Neural cell (in vitro differentiated cells): ENCODE results near the gene SS18L1. TPM values are rescaled to one million over a fixed set of nuclear protein-coding genes. Genes with fewer than 3 reads are reported as not detected.
A peak's percentile ranks its signal among the peaks of the same experiment; 100 is the strongest.

Source experiments
- H2AFZ ChIP-seq: fragments of 200-600, 300-800 bp; sonication (generic), shearing (Covaris generic); 2 replicates; pipeline ENCODE4 v1.6.0; 2014; ENCODE audit warnings: low read depth, mild to moderate bottlenecking, antibody characterized with exemption, low read length, moderate library complexity
- H3F3A ChIP-seq: fragments of 200-600 bp; shearing (Covaris generic); 2 replicates; pipeline ENCODE4 v1.6.1; 2016; ENCODE audit warnings: mild to moderate bottlenecking, moderate library complexity, mixed read lengths, antibody characterized with exemption, low read length; ENCODE audit not compliant: insufficient read depth, poor library complexity, severe bottlenecking
- H3K27ac ChIP-seq: fragments of 200-600, 300-800 bp; sonication (generic), shearing (Covaris generic); 2 replicates; pipeline ENCODE4 v1.5.1; 2014; ENCODE audit warnings: mild to moderate bottlenecking, low read length, moderate library complexity
- H3K27me3 ChIP-seq: fragments of 300-800, 200-600 bp; sonication (generic), shearing (Covaris generic); 2 replicates; pipeline ENCODE4 v1.6.0; 2014; ENCODE audit warnings: mild to moderate bottlenecking, low read depth, low read length, moderate library complexity; ENCODE audit not compliant: insufficient read depth
- H3K36me3 ChIP-seq: fragments of 300-800, 200-600 bp; sonication (generic), shearing (Covaris generic); 2 replicates; pipeline ENCODE4 v1.5.1; 2014; ENCODE audit warnings: mild to moderate bottlenecking, antibody characterized with exemption, low read length, moderate library complexity; ENCODE audit not compliant: insufficient read depth
- H3K4me2 ChIP-seq: fragments of 300-800, 200-600 bp; sonication (generic), shearing (Covaris generic); 2 replicates; pipeline ENCODE4 v1.6.0; 2014; ENCODE audit warnings: mild to moderate bottlenecking, low read length
- H3K4me3 ChIP-seq: fragments of 300-800, 200-600 bp; sonication (generic), shearing (Covaris generic); 2 replicates; pipeline ENCODE4 v1.5.1; 2014; ENCODE audit warnings: mild to moderate bottlenecking, low read length, moderate library complexity
- H3K79me2 ChIP-seq: fragments of 200-600 bp; shearing (Covaris generic); replicated peaks from 2 replicates; pipeline ENCODE4 v1.6.0; 2014; ENCODE audit warnings: mild to moderate bottlenecking, low read length, moderate library complexity; ENCODE audit not compliant: insufficient read depth
- H3K9ac ChIP-seq: fragments of 300-800, 200-600 bp; sonication (generic), shearing (Covaris generic); 2 replicates; pipeline ENCODE4 v1.6.1; 2016; ENCODE audit warnings: mild to moderate bottlenecking, low read length, mixed read lengths
- H3K9me2 ChIP-seq: fragments of 200-600 bp; shearing (Covaris generic); 2 replicates; pipeline ENCODE4 v1.6.1; 2016; ENCODE audit warnings: mild to moderate bottlenecking, low read length, mixed read lengths; ENCODE audit not compliant: insufficient read depth
- H3K9me3 ChIP-seq: fragments of 200-600, 300-800 bp; sonication (generic), shearing (Covaris generic); 2 replicates; pipeline ENCODE4 v1.6.1; 2016; ENCODE audit warnings: mild to moderate bottlenecking, mixed run types, low read length, moderate library complexity, mixed read lengths
- H4K20me1 ChIP-seq: fragments of 200-600 bp; shearing (Covaris generic); 2 replicates; pipeline ENCODE4 v1.6.1; 2016; ENCODE audit warnings: mild to moderate bottlenecking, mixed run types; ENCODE audit not compliant: insufficient read depth
- CTCF ChIP-seq: fragments of 450-650 bp; IDR thresholded peaks from 2 replicates; pipeline ENCODE4 v1.5.1; 2014; ENCODE audit warnings: antibody characterized with exemption, mild to moderate bottlenecking, moderate library complexity; ENCODE audit not compliant: poor library complexity, severe bottlenecking
- EP300 ChIP-seq: fragments of 450-650 bp; conservative IDR thresholded peaks from 2 replicates; pipeline ENCODE4 v1.6.1; 2014; ENCODE audit warnings: antibody characterized with exemption, mild to moderate bottlenecking, moderate library complexity; ENCODE audit not compliant: poor library complexity, severe bottlenecking
- EZH2 ChIP-seq: fragments of 200-600, 300-800 bp; shearing (Covaris generic), sonication (generic); IDR thresholded peaks from 2 replicates; pipeline ENCODE4 v1.6.1; 2014; ENCODE audit warnings: antibody characterized with exemption, low read length, borderline replicate concordance, mild to moderate bottlenecking; ENCODE audit not compliant: insufficient read depth, poor library complexity, severe bottlenecking
- MXI1 ChIP-seq: fragments of 450-650 bp; conservative IDR thresholded peaks from 2 replicates; pipeline ENCODE4 v1.6.1; 2014; ENCODE audit warnings: antibody characterized with exemption, mild to moderate bottlenecking; ENCODE audit not compliant: poor library complexity, severe bottlenecking
- POLR2AphosphoS5 ChIP-seq: IDR thresholded peaks from 2 replicates; pipeline ENCODE4 v1.6.1; 2012
- RAD21 ChIP-seq: fragments of 450-650 bp; conservative IDR thresholded peaks from 2 replicates; pipeline ENCODE4 v1.6.1; 2014; ENCODE audit warnings: antibody characterized with exemption, mild to moderate bottlenecking, moderate library complexity
- REST ChIP-seq: IDR thresholded peaks from 2 replicates; pipeline ENCODE4 v1.6.1; 2012; ENCODE audit warnings: borderline replicate concordance
- SMC3 ChIP-seq: fragments of 450-650 bp; conservative IDR thresholded peaks from 2 replicates; pipeline ENCODE4 v1.6.1; 2014; ENCODE audit warnings: antibody characterized with exemption, mild to moderate bottlenecking, moderate library complexity; ENCODE audit not compliant: poor library complexity
- TAF1 ChIP-seq: IDR thresholded peaks from 2 replicates; pipeline ENCODE4 v1.6.1; 2012; ENCODE audit warnings: low read depth
- polyA plus RNA-seq: library from polyadenylated mRNA; depleted of rRNA; stranded (reverse); fragments of >200 nt; gene quantifications from 2 replicates; pipeline ENCODE4 v1.2.3, GENCODE V29; 2014

Gene SS18L1
- polyA plus RNA-seq, 1 donor from 2014 or later: 117 TPM

- no peaks in the 10 kb centered on the region for H3K36me3 ChIP-seq
- peaks cover 60% of the 10 kb centered on the region for H3K79me2 ChIP-seq
- peaks cover 58% of the 10 kb centered on the region for H4K20me1 ChIP-seq
- no peaks in the 10 kb centered on the region for H3K9me3 ChIP-seq
- H3K9ac ChIP-seq: no peak overlapping the region
- no peak overlapping the region for H2AFZ ChIP-seq
- H3K4me2 ChIP-seq: no peak overlapping the region
- peak overlapping the region; percentile 95 for H3K4me3 ChIP-seq
- no peaks in the 10 kb centered on the region for H3K27me3 ChIP-seq
- H3F3A ChIP-seq: peaks cover 4% of the 10 kb centered on the region
- no peak overlapping the region for H3K27ac ChIP-seq
- TF ChIP-seq SMC3 (no peak), MXI1 (no peak), EZH2 (no peak), TAF1 (no peak), EP300 (no peak), CTCF (no peak), POLR2AphosphoS5 (no peak), RAD21 (no peak), REST (no peak)
- H3K9me2 ChIP-seq: no peaks in the 10 kb centered on the region
Observed at GRCh38 chr20:62146019-62146755, 2.6 kb downstream of the SS18L1 start.

- H4K20me1 ChIP-seq: peaks cover 53% of the 10 kb centered on the region
- H3K4me3 ChIP-seq: no peak overlapping the region
- H3K36me3 ChIP-seq: no peaks in the 10 kb centered on the region
- H3K9me3 ChIP-seq: no peaks in the 10 kb centered on the region
- no peak overlapping the region for H3K27ac ChIP-seq
- H3F3A ChIP-seq: peaks cover 4% of the 10 kb centered on the region
- no peak overlapping the region for H3K9ac ChIP-seq
- H3K79me2 ChIP-seq: peaks cover 60% of the 10 kb centered on the region
- no peak overlapping the region for H2AFZ ChIP-seq
- no peak for TF ChIP-seq CTCF
- TF ChIP-seq EP300: no peak
- no peak for TF ChIP-seq POLR2AphosphoS5
- no peak for TF ChIP-seq TAF1
- no peak for TF ChIP-seq SMC3
- TF ChIP-seq REST: no peak
- no peak for TF ChIP-seq MXI1
- TF ChIP-seq RAD21: no peak
- no peak for TF ChIP-seq EZH2
- no peaks in the 10 kb centered on the region for H3K9me2 ChIP-seq
- H3K27me3 ChIP-seq: no peaks in the 10 kb centered on the region
- no peak overlapping the region for H3K4me2 ChIP-seq
Observed at GRCh38 chr20:62147125-62147524, 3.6 kb downstream of the SS18L1 start.
